ENCODE measurements around the gene MPIG6B.
"Not testable (repeated sequence)": the region's sequence is repeated elsewhere in the genome, so short reads cannot be mapped to it uniquely, and the experiment has no call there.

The MPIG6B gene

GRCh38 chr6:31708224-31708623 lies 14.9 kb upstream of the MPIG6B start:
- TF ChIP-seq CTCF (IDR thresholded peaks at IDR 0.05; ENCODE audit: low read depth, low read length) = no peak

GRCh38 chr6:31709157-31709556 lies 14.0 kb upstream of the MPIG6B start:
- not testable (repeated sequence) for DNase-seq (ENCODE audit: extremely low read depth, low read depth)

More at GRCh38 chr6:31708224-31708623, 14.9 kb upstream of the MPIG6B start:
- no peak for DNase-seq (ENCODE audit: extremely low read depth, low read depth)

GRCh38 chr6:31710523-31711219 lies 12.5 kb upstream of the MPIG6B start:
- no peak for TF ChIP-seq CTCF (IDR thresholded peaks at IDR 0.05; ENCODE audit: low read depth, low read length)
- no peak for DNase-seq (ENCODE audit: extremely low read depth, low read depth)

DNA sequence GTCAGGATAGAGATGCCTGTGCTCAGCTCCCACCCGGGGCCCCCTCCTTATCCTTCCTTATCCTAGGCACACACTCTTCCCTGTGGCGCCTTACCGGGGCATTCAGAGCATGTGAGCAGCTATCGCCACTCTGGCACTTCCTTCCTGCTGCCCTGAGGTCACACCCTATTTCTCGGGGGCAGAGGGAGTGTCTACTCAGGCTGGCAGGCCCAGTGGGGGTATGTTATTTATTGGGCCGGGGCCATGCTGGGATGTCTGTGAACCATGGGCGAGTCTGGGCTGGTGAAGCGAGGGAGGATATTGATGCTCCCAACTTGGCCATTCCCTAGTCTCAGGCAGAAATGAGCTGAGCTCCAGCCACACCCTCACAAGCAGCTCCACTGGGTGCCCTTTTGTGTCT lies 11.9 kb upstream of the MPIG6B start:
- no peak for TF ChIP-seq CTCF (IDR thresholded peaks at IDR 0.05; ENCODE audit: low read depth, low read length)
- DNase-seq (ENCODE audit: extremely low read depth, low read depth) = no peak

DNA sequence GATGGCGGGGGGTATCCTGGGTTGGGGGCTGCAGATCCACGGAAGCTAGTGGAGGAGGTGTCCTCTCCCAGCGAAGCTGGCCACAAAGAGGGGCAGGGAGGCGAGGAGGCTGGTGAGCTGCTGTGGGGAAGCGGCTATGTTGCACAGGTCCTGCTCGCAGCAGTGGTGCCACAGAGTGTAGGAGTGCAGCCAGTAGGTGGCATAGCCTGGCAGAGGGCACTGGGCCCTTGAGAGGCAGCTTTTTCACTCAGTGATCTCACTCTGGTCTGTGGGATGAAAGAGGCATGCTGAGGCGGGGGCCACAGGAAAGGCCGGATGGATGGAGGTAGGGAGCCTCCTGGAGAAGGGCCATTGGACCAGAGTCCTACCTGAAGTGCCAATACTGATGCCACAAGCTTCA lies 10.9 kb upstream of the MPIG6B start:
- DNase-seq (ENCODE audit: extremely low read depth, low read depth) = no peak
- TF ChIP-seq CTCF (IDR thresholded peaks at IDR 0.05; ENCODE audit: low read depth, low read length) = no peak; the same call in 1 of the 2 replicates

DNA sequence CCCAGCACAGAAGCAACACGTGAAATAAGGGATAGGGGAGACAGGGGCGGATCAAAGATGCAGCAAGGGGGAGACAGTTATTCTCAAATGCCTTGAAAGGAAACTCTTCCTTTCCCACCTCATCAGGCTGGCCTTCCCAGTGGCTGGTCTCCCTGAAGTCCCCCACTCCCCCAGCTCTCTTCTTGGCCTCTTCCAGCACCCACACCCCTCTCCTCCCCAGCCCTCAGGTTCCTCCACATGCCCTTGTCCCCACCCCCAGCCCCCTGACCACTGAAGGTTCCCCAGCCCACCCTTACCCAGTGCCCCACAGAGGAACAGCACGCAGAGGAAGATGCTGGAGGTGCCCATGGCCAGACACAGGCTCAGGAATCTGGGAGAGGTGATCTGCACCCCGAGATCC lies 9.7 kb upstream of the MPIG6B start:
- no peak for TF ChIP-seq CTCF (IDR thresholded peaks at IDR 0.05; ENCODE audit: low read depth, low read length)
- DNase-seq (ENCODE audit: extremely low read depth, low read depth) = no peak

DNA sequence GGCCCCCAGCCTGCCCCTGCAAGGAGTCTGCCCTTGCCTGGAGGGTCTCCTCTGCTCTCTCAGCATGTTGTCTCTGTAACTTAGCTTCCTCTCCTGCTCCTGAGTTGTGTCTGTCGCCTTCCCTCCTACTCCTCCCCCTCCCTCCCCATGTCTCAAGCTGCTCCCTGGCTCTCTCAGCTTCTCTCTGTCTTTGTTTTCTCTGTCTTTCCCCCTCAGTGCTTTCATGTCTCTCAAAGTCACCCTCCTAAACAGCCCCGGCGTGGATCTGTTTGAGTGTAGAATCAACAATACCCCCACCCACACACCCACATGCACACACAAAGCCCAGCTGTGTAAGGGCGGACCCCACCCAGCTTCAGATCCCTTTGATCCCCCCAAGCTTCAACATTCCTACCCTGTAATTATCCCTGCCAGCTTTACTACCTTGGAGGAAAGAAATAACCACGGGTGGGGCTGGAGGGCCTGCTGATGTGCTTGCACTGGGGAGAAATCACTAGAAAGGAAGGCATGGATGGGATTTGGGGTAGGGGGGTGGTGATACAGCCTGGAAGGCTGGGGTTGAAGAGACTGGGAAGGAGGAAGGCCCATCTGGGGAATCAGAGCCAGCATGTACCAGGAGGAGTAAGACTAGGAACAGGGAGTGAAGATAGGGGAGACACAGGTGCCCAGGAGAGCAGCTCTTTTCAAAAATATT lies 9.0 kb upstream of the MPIG6B start:
- no peak for TF ChIP-seq CTCF (IDR thresholded peaks at IDR 0.05; ENCODE audit: low read depth, low read length)
- no peak for DNase-seq (ENCODE audit: extremely low read depth, low read depth)

Data from AG09319 (cell line).